Measurements from ENCODE around the gene HLF.

Gene HLF

GRCh38 chr17:55275894-55276804 is 11.4 kb downstream of the HLF start:
- DNase-seq, result no peak

- DNase-seq, result no peak
Measured at GRCh38 chr17:55278173-55278961, 13.6 kb downstream of the HLF start.

- no peak for DNase-seq
Measured at GRCh38 chr17:55279203-55279602, 14.4 kb downstream of the HLF start.

GRCh38 chr17:55279788-55280187 is 15.0 kb downstream of the HLF start:
- no peak for DNase-seq

GRCh38 chr17:55280212-55280611 is 15.5 kb downstream of the HLF start:
- DNase-seq, result no peak

- DNase-seq, result no peak
Measured at GRCh38 chr17:55281649-55282378, 17.1 kb downstream of the HLF start.

- no peak for DNase-seq
Measured at GRCh38 chr17:55282379-55282702, 17.6 kb downstream of the HLF start.

- DNase-seq, result no peak
Measured at GRCh38 chr17:55282741-55283140, 18.0 kb downstream of the HLF start.

GRCh38 chr17:55283256-55283965 is 18.7 kb downstream of the HLF start:
- no peak for DNase-seq

- DNase-seq, result no peak
Measured at GRCh38 chr17:55284001-55284884, 19.5 kb downstream of the HLF start.

GRCh38 chr17:55284944-55285339 is 20.2 kb downstream of the HLF start:
- no peak for DNase-seq

- DNase-seq, result no peak
Measured at GRCh38 chr17:55285340-55286301, 20.9 kb downstream of the HLF start.

GRCh38 chr17:55286681-55287589 is 22.2 kb downstream of the HLF start:
- no peak for DNase-seq

- no peak for DNase-seq
Measured at GRCh38 chr17:55288356-55289105, 23.8 kb downstream of the HLF start.

- DNase-seq, result no peak
Measured at GRCh38 chr17:55289106-55289446, 24.3 kb downstream of the HLF start.

- DNase-seq, result no peak
Measured at GRCh38 chr17:55289978-55290377, 25.2 kb downstream of the HLF start.

GRCh38 chr17:55290492-55291113 is 25.8 kb downstream of the HLF start:
- DNase-seq, result no peak

GRCh38 chr17:55291114-55291507 is 26.4 kb downstream of the HLF start:
- no peak for DNase-seq
